Ureter (tissue), 1 donor: ENCODE results near the gene HSH2D. TPM values are rescaled to one million over a fixed set of nuclear protein-coding genes. Genes with fewer than 3 reads are reported as not detected.
"Not testable (repeated sequence)": the region's sequence is repeated elsewhere in the genome, so short reads cannot be mapped to it uniquely, and the experiment has no call there.

Source experiments
- DNase-seq: peaks from one replicate; pipeline ENCODE4 v3.0.0-alpha.2; 2020; ENCODE audit warnings: low spot score
- total RNA-seq: library from RNA; stranded (reverse); gene quantifications from one replicate; pipeline ENCODE4 v1.2.4, GENCODE V29; 2023
- donor health status: DM: yes; HTN: yes; CAD: no.

The HSH2D gene
- total RNA-seq = 10.6 TPM

GRCh38 chr19:16143399-16144215, at the start of gene HSH2D:
HSH2D (plus strand) TSS chr19:16143685; CDS start chr19:16148751, 5,066 bp downstream.
- peak; percentile 87 for DNase-seq

- DNase-seq = no peak
Observed at GRCh38 chr19:16094360-16095070, 49.0 kb upstream of the HSH2D start.

- no peak for DNase-seq
Observed at GRCh38 chr19:16095071-16095571, 48.4 kb upstream of the HSH2D start.

GRCh38 chr19:16096280-16096855, 47.1 kb upstream of the HSH2D start:
- no peak for DNase-seq

GRCh38 chr19:16098416-16098768, 45.1 kb upstream of the HSH2D start:
- no peak for DNase-seq

GRCh38 chr19:16098821-16099220, 44.7 kb upstream of the HSH2D start:
- no peak for DNase-seq

GRCh38 chr19:16099314-16099965, 44.0 kb upstream of the HSH2D start:
- not testable (repeated sequence) for DNase-seq

- no peak for DNase-seq
Observed at GRCh38 chr19:16100524-16100923, 43.0 kb upstream of the HSH2D start.

- DNase-seq = no peak
Observed at GRCh38 chr19:16104722-16105121, 38.8 kb upstream of the HSH2D start.

- no peak for DNase-seq
Observed at GRCh38 chr19:16106121-16106520, 37.4 kb upstream of the HSH2D start.

GRCh38 chr19:16111160-16111908, 32.2 kb upstream of the HSH2D start, which contains the start of gene RAB8A:
RAB8A (plus strand) TSS chr19:16111889; CDS start chr19:16111902, 13 bp downstream.
- DNase-seq = peak; percentile 99

- no peak for DNase-seq
Observed at GRCh38 chr19:16111909-16112752, 31.4 kb upstream of the HSH2D start.

GRCh38 chr19:16112778-16113177, 30.7 kb upstream of the HSH2D start:
- DNase-seq = no peak

- DNase-seq = no peak
Observed at GRCh38 chr19:16113727-16114126, 29.8 kb upstream of the HSH2D start.

- no peak for DNase-seq
Observed at GRCh38 chr19:16115301-16116039, 28.0 kb upstream of the HSH2D start.

GRCh38 chr19:16116067-16116466, 27.4 kb upstream of the HSH2D start:
- no peak for DNase-seq

GRCh38 chr19:16117594-16118033, 25.9 kb upstream of the HSH2D start:
- no peak for DNase-seq

- no peak for DNase-seq
Observed at GRCh38 chr19:16118489-16119033, 24.9 kb upstream of the HSH2D start.
